ENCODE measurements around the gene ZNF516.

The ZNF516 gene

GRCh38 chr18:76359909-76360308 is 135.1 kb downstream of the ZNF516 start:
- Histone ChIP-seq H2AK5ac (ENCODE audit: low read depth, low read length) (no peak overlapping the region), H3K4me2 (ENCODE audit: insufficient read depth, low read length, poor library complexity, severe bottlenecking) (no peak overlapping the region), H3K18ac (ENCODE audit: low read length) (no peak overlapping the region), H3K4me1 (ENCODE audit: control insufficient read depth in 2 of 2, insufficient read depth in 1 of 2, low read depth in 1 of 2, low read length in 2 of 2) (no peaks in the 10 kb centered on the region), H2BK15ac (ENCODE audit: low read length) (no peak overlapping the region), H3K9me3 (replicated peaks in 1 of 2; ENCODE audit: control insufficient read depth in 2 of 2, insufficient read depth in 1 of 2, low read depth in 1 of 2, low read length in 2 of 2) (peaks cover 0 to 6% of the 10 kb centered on the region in 2 donors), H4K8ac (ENCODE audit: low read depth, low read length) (no peak overlapping the region), H3K9ac (ENCODE audit: low read depth, low read length, poor library complexity) (no peak overlapping the region), H3K27me3 (ENCODE audit: control insufficient read depth in 3 of 3, insufficient read depth in 3 of 3, low read depth in 1 of 3, low read length in 3 of 3) (no peaks in the 10 kb centered on the region), H3K79me1 (ENCODE audit: low read depth, low read length) (no peaks in the 10 kb centered on the region), H2BK5ac (ENCODE audit: low read length) (no peak overlapping the region), H3K23ac (ENCODE audit: low read depth, low read length, poor library complexity) (no peak overlapping the region), H2AFZ (ENCODE audit: low read length) (no peak overlapping the region), H3K36me3 (replicated peaks in 1 of 2; ENCODE audit: control insufficient read depth in 2 of 2, insufficient read depth in 2 of 2, low read length in 2 of 2) (peaks cover 30 to 97% of the 10 kb centered on the region in 2 donors), H3K14ac (ENCODE audit: low read length) (no peak overlapping the region), H2BK120ac (ENCODE audit: low read depth, low read length) (no peak overlapping the region), H4K91ac (ENCODE audit: low read depth, low read length, poor library complexity) (no peak overlapping the region), H3K4ac (ENCODE audit: low read length) (no peak overlapping the region), H3K27ac (replicated peaks; ENCODE audit: low read length) (no peak overlapping the region), H3K4me3 (ENCODE audit: low read length in 2 of 2) (no peak overlapping the region), H2BK12ac (ENCODE audit: low read length) (no peak overlapping the region)
- no peak for DNase-seq (ENCODE audit: low spot score)
- no CpG with 5 or more reads among the region's 12 CpGs for WGBS, 2 donors (ENCODE audit: extremely low coverage in 2 of 2, insufficient read length in 2 of 2, insufficient replicate concordance in 1 of 2)

GRCh38 chr18:76358774-76359173 is 136.3 kb downstream of the ZNF516 start:
- no peak overlapping the region for H3K4me2 ChIP-seq (ENCODE audit: insufficient read depth, low read length, poor library complexity, severe bottlenecking)
- no peak overlapping the region for H3K4me3 ChIP-seq (ENCODE audit: low read length in 2 of 2)
- no peak overlapping the region for H3K27ac ChIP-seq (replicated peaks; ENCODE audit: low read length)
- no peak overlapping the region for H3K9ac ChIP-seq (ENCODE audit: low read depth, low read length, poor library complexity)
- no peak overlapping the region for H3K4ac ChIP-seq (ENCODE audit: low read length)
- no peak overlapping the region for H4K91ac ChIP-seq (ENCODE audit: low read depth, low read length, poor library complexity)
- no peaks in the 10 kb centered on the region for H3K79me1 ChIP-seq (ENCODE audit: low read depth, low read length)
- H3K27me3 ChIP-seq (ENCODE audit: control insufficient read depth in 3 of 3, insufficient read depth in 3 of 3, low read depth in 1 of 3, low read length in 3 of 3) = no peaks in the 10 kb centered on the region
- no peak for DNase-seq (ENCODE audit: low spot score)
- no peak overlapping the region for H2BK12ac ChIP-seq (ENCODE audit: low read length)
- WGBS, 2 donors (ENCODE audit: extremely low coverage in 2 of 2, insufficient read length in 2 of 2, insufficient replicate concordance in 1 of 2) = no CpG with 5 or more reads among the region's 8 CpGs
- no peaks in the 10 kb centered on the region for H3K4me1 ChIP-seq (ENCODE audit: control insufficient read depth in 2 of 2, insufficient read depth in 1 of 2, low read depth in 1 of 2, low read length in 2 of 2)
- no peak overlapping the region for H2AK5ac ChIP-seq (ENCODE audit: low read depth, low read length)
- H3K9me3 ChIP-seq (replicated peaks in 1 of 2; ENCODE audit: control insufficient read depth in 2 of 2, insufficient read depth in 1 of 2, low read depth in 1 of 2, low read length in 2 of 2) = peaks cover 3 to 12% of the 10 kb centered on the region in 2 donors
- no peak overlapping the region for H3K23ac ChIP-seq (ENCODE audit: low read depth, low read length, poor library complexity)
- no peak overlapping the region for H4K8ac ChIP-seq (ENCODE audit: low read depth, low read length)
- no peak overlapping the region for H3K18ac ChIP-seq (ENCODE audit: low read length)
- no peak overlapping the region for H2BK120ac ChIP-seq (ENCODE audit: low read depth, low read length)
- H2BK15ac ChIP-seq (ENCODE audit: low read length) = no peak overlapping the region
- H2BK5ac ChIP-seq (ENCODE audit: low read length) = no peak overlapping the region
- no peak overlapping the region for H2AFZ ChIP-seq (ENCODE audit: low read length)
- H3K14ac ChIP-seq (ENCODE audit: low read length) = no peak overlapping the region
- H3K36me3 ChIP-seq (replicated peaks in 1 of 2; ENCODE audit: control insufficient read depth in 2 of 2, insufficient read depth in 2 of 2, low read length in 2 of 2) = peaks cover 30 to 86% of the 10 kb centered on the region in 2 donors

- H3K23ac ChIP-seq (ENCODE audit: low read depth, low read length, poor library complexity) = no peak overlapping the region
- peaks cover 29 to 78% of the 10 kb centered on the region in 2 donors for H3K36me3 ChIP-seq (replicated peaks in 1 of 2; ENCODE audit: control insufficient read depth in 2 of 2, insufficient read depth in 2 of 2, low read length in 2 of 2)
- WGBS, 2 donors (ENCODE audit: extremely low coverage in 2 of 2, insufficient read length in 2 of 2, insufficient replicate concordance in 1 of 2) = no CpG with 5 or more reads among the region's 12 CpGs
These were observed 137.3 kb downstream of the ZNF516 start for GRCh38 chr18:76357585-76358260.

GRCh38 chr18:76357174-76357573 is 137.9 kb downstream of the ZNF516 start:
- Histone ChIP-seq H2AFZ (ENCODE audit: low read length) (no peak overlapping the region), H3K27me3 (ENCODE audit: control insufficient read depth in 3 of 3, insufficient read depth in 3 of 3, low read depth in 1 of 3, low read length in 3 of 3) (no peaks in the 10 kb centered on the region), H2BK5ac (ENCODE audit: low read length) (no peak overlapping the region), H3K9ac (ENCODE audit: low read depth, low read length, poor library complexity) (no peak overlapping the region), H4K8ac (ENCODE audit: low read depth, low read length) (no peak overlapping the region), H3K23ac (ENCODE audit: low read depth, low read length, poor library complexity) (no peak overlapping the region), H2BK120ac (ENCODE audit: low read depth, low read length) (no peak overlapping the region), H3K4me3 (ENCODE audit: low read length in 2 of 2) (no peak overlapping the region), H3K79me1 (ENCODE audit: low read depth, low read length) (no peaks in the 10 kb centered on the region), H2BK15ac (ENCODE audit: low read length) (no peak overlapping the region), H3K14ac (ENCODE audit: low read length) (no peak overlapping the region), H3K36me3 (replicated peaks in 1 of 2; ENCODE audit: control insufficient read depth in 2 of 2, insufficient read depth in 2 of 2, low read length in 2 of 2) (peaks cover 27 to 73% of the 10 kb centered on the region in 2 donors), H3K4ac (ENCODE audit: low read length) (no peak overlapping the region), H3K18ac (ENCODE audit: low read length) (no peak overlapping the region), H3K9me3 (replicated peaks in 1 of 2; ENCODE audit: control insufficient read depth in 2 of 2, insufficient read depth in 1 of 2, low read depth in 1 of 2, low read length in 2 of 2) (peaks cover 3 to 17% of the 10 kb centered on the region in 2 donors), H3K4me2 (ENCODE audit: insufficient read depth, low read length, poor library complexity, severe bottlenecking) (no peak overlapping the region), H3K4me1 (ENCODE audit: control insufficient read depth in 2 of 2, insufficient read depth in 1 of 2, low read depth in 1 of 2, low read length in 2 of 2) (no peaks in the 10 kb centered on the region), H2AK5ac (ENCODE audit: low read depth, low read length) (no peak overlapping the region), H4K91ac (ENCODE audit: low read depth, low read length, poor library complexity) (no peak overlapping the region), H3K27ac (replicated peaks; ENCODE audit: low read length) (no peak overlapping the region), H2BK12ac (ENCODE audit: low read length) (no peak overlapping the region)
- no CpG with 5 or more reads among the region's 26 CpGs for WGBS, 2 donors (ENCODE audit: extremely low coverage in 2 of 2, insufficient read length in 2 of 2, insufficient replicate concordance in 1 of 2)
- no peak for DNase-seq (ENCODE audit: low spot score)

More at GRCh38 chr18:76357585-76358260, 137.3 kb downstream of the ZNF516 start:
- Histone ChIP-seq H3K4me3 (ENCODE audit: low read length in 2 of 2) (no peak overlapping the region), H2AK5ac (ENCODE audit: low read depth, low read length) (no peak overlapping the region), H4K8ac (ENCODE audit: low read depth, low read length) (no peak overlapping the region), H3K9ac (ENCODE audit: low read depth, low read length, poor library complexity) (no peak overlapping the region), H3K14ac (ENCODE audit: low read length) (no peak overlapping the region), H3K27me3 (ENCODE audit: control insufficient read depth in 3 of 3, insufficient read depth in 3 of 3, low read depth in 1 of 3, low read length in 3 of 3) (no peaks in the 10 kb centered on the region), H2AFZ (ENCODE audit: low read length) (no peak overlapping the region), H3K18ac (ENCODE audit: low read length) (no peak overlapping the region), H3K4ac (ENCODE audit: low read length) (no peak overlapping the region), H3K27ac (replicated peaks; ENCODE audit: low read length) (no peak overlapping the region), H4K91ac (ENCODE audit: low read depth, low read length, poor library complexity) (no peak overlapping the region), H3K4me2 (ENCODE audit: insufficient read depth, low read length, poor library complexity, severe bottlenecking) (no peak overlapping the region), H3K4me1 (ENCODE audit: control insufficient read depth in 2 of 2, insufficient read depth in 1 of 2, low read depth in 1 of 2, low read length in 2 of 2) (no peaks in the 10 kb centered on the region), H2BK15ac (ENCODE audit: low read length) (no peak overlapping the region), H2BK12ac (ENCODE audit: low read length) (no peak overlapping the region), H2BK120ac (ENCODE audit: low read depth, low read length) (no peak overlapping the region), H3K79me1 (ENCODE audit: low read depth, low read length) (no peaks in the 10 kb centered on the region), H2BK5ac (ENCODE audit: low read length) (no peak overlapping the region), H3K9me3 (replicated peaks in 1 of 2; ENCODE audit: control insufficient read depth in 2 of 2, insufficient read depth in 1 of 2, low read depth in 1 of 2, low read length in 2 of 2) (peaks cover 3 to 17% of the 10 kb centered on the region in 2 donors)
- DNase-seq (ENCODE audit: low spot score) = no peak

Measured in neuronal stem cell (in vitro differentiated cells).